ENCODE measurements around the gene PLCXD1.
A peak's percentile ranks its signal among the peaks of the same experiment; 100 is the strongest.
"Not testable (repeated sequence)": the region's sequence is repeated elsewhere in the genome, so short reads cannot be mapped to it uniquely, and the experiment has no call there.

Gene PLCXD1

GRCh38 chrX:320126-320783 is 39.1 kb downstream of the PLCXD1 start:
- peak overlapping the region; percentile 100 for H3K9ac ChIP-seq (ENCODE audit: low read length)
- DNase-seq, result peak in 1 of 2 donors; percentile 25
- H2BK5ac ChIP-seq (ENCODE audit: low read depth, low read length, poor library complexity), result peak overlapping the region; percentile 98
- H3K4me2 ChIP-seq (ENCODE audit: low read length), result peak overlapping the region; percentile 96
- H2AFZ ChIP-seq (ENCODE audit: insufficient read depth, low read length, poor library complexity), result peak overlapping the region; percentile 11
- peak overlapping the region; percentile 100 for H3K4ac ChIP-seq (ENCODE audit: low read depth, low read length)
- H3K79me1 ChIP-seq (ENCODE audit: low read length), result peaks cover 15% of the 10 kb centered on the region
- H3K27me3 ChIP-seq (ENCODE audit: insufficient read depth, low read length), result no peaks in the 10 kb centered on the region
- peak overlapping the region; percentile 98 for H2BK120ac ChIP-seq (ENCODE audit: insufficient read depth, low read length, poor library complexity)
- H3K27ac ChIP-seq (ENCODE audit: low read depth, low read length), result peak overlapping the region; percentile 82
- peak overlapping the region; percentile 100 for H2AK5ac ChIP-seq (ENCODE audit: low read length)
- H3K4me3 ChIP-seq (ENCODE audit: low read depth, low read length), result peak overlapping the region; percentile 99
- WGBS (ENCODE audit: extremely low coverage, insufficient coverage, insufficient read length), result no CpG with 5 or more reads among the region's 24 CpGs
- peak overlapping the region; percentile 99 for H3K18ac ChIP-seq (ENCODE audit: low read length)
- peaks cover 0 to 10% of the 10 kb centered on the region in 2 experiments for H3K4me1 ChIP-seq (ENCODE audit: control insufficient read depth in 1 of 2, insufficient read depth in 2 of 2, low read length in 2 of 2)
- peak overlapping the region; percentile 76 for H3K23ac ChIP-seq (ENCODE audit: low read length)
- peak overlapping the region; percentile 62 for H2BK12ac ChIP-seq (ENCODE audit: low read length)
- peak overlapping the region; percentile 99 for H3K14ac ChIP-seq (ENCODE audit: low read length)
- H3K36me3 ChIP-seq (ENCODE audit: control insufficient read depth in 1 of 2, insufficient read depth in 2 of 2, low read length in 2 of 2), result peaks cover 12 to 13% of the 10 kb centered on the region in 2 experiments
- H3K79me2 ChIP-seq (ENCODE audit: control insufficient read depth, insufficient read depth, low read length, poor library complexity), result peaks cover 18% of the 10 kb centered on the region
- peaks cover 5% of the 10 kb centered on the region for H3K9me3 ChIP-seq (ENCODE audit: insufficient read depth, low read depth, low read length)
- peak overlapping the region; percentile 97 for H4K12ac ChIP-seq (ENCODE audit: low read depth, low read length)
- H4K91ac ChIP-seq (ENCODE audit: low read depth, low read length), result peak overlapping the region; percentile 99
- H4K8ac ChIP-seq (ENCODE audit: low read depth, low read length), result peak overlapping the region; percentile 86

- H3K4ac ChIP-seq (ENCODE audit: low read depth, low read length), result no peak overlapping the region
- no peak overlapping the region for H3K27ac ChIP-seq (ENCODE audit: low read depth, low read length)
- H3K9ac ChIP-seq (ENCODE audit: low read length), result no peak overlapping the region
- no peaks in the 10 kb centered on the region for H3K27me3 ChIP-seq (ENCODE audit: insufficient read depth, low read length)
- H2AFZ ChIP-seq (ENCODE audit: insufficient read depth, low read length, poor library complexity), result no peak overlapping the region
- peaks cover 3% of the 10 kb centered on the region for H3K9me3 ChIP-seq (ENCODE audit: insufficient read depth, low read depth, low read length)
- peaks cover 0 to 10% of the 10 kb centered on the region in 2 experiments for H3K4me1 ChIP-seq (ENCODE audit: control insufficient read depth in 1 of 2, insufficient read depth in 2 of 2, low read length in 2 of 2)
- no peaks in the 10 kb centered on the region for H3K36me3 ChIP-seq (ENCODE audit: control insufficient read depth in 1 of 2, insufficient read depth in 2 of 2, low read length in 2 of 2)
- H4K91ac ChIP-seq (ENCODE audit: low read depth, low read length), result peak overlapping the region; percentile 0
- H3K23ac ChIP-seq (ENCODE audit: low read length), result no peak overlapping the region
- no peak overlapping the region for H4K8ac ChIP-seq (ENCODE audit: low read depth, low read length)
- no peak overlapping the region for H3K14ac ChIP-seq (ENCODE audit: low read length)
- H2AK5ac ChIP-seq (ENCODE audit: low read length), result no peak overlapping the region
- H3K18ac ChIP-seq (ENCODE audit: low read length), result no peak overlapping the region
- no peak overlapping the region for H2BK12ac ChIP-seq (ENCODE audit: low read length)
- no peak overlapping the region for H4K12ac ChIP-seq (ENCODE audit: low read depth, low read length)
- no peak overlapping the region for H2BK120ac ChIP-seq (ENCODE audit: insufficient read depth, low read length, poor library complexity)
- H3K79me2 ChIP-seq (ENCODE audit: control insufficient read depth, insufficient read depth, low read length, poor library complexity), result peaks cover 16% of the 10 kb centered on the region
- DNase-seq, result peak; percentile 72 to 73
- no peak overlapping the region for H3K4me3 ChIP-seq (ENCODE audit: low read depth, low read length)
- H3K79me1 ChIP-seq (ENCODE audit: low read length), result peaks cover 12% of the 10 kb centered on the region
- no CpG with 5 or more reads among the region's 38 CpGs for WGBS (ENCODE audit: extremely low coverage, insufficient coverage, insufficient read length)
- no peak overlapping the region for H3K4me2 ChIP-seq (ENCODE audit: low read length)
- no peak overlapping the region for H2BK5ac ChIP-seq (ENCODE audit: low read depth, low read length, poor library complexity)
Observed at GRCh38 chrX:323721-324628, 42.8 kb downstream of the PLCXD1 start.

DNA sequence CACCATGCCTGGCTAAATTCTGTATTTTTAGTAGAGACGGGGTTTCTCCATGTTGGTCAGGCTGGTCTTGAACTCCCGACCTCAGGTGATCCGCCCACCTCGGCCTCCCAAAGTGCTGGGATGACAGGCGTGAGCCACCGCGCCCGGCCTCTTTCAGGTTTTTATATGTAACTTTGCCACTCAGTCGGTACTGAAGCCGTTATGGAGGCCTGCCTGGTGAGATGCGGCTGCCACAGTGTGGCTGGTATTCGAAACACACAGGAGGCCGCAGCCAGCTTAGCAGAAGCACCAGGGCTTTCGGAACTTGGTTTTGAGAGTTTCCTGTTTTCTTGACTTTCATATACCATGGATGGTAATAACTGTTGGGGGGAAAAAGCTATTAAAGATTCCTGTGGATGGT is 43.5 kb downstream of the PLCXD1 start:
- not testable (repeated sequence) for H3K36me3 ChIP-seq (ENCODE audit: control insufficient read depth in 1 of 2, insufficient read depth in 2 of 2, low read length in 2 of 2); H2BK12ac ChIP-seq (ENCODE audit: low read length); H3K4me2 ChIP-seq (ENCODE audit: low read length); H2BK120ac ChIP-seq (ENCODE audit: insufficient read depth, low read length, poor library complexity); H3K23ac ChIP-seq (ENCODE audit: low read length); H2BK5ac ChIP-seq (ENCODE audit: low read depth, low read length, poor library complexity); H3K4me1 ChIP-seq (ENCODE audit: control insufficient read depth in 1 of 2, insufficient read depth in 2 of 2, low read length in 2 of 2); H4K12ac ChIP-seq (ENCODE audit: low read depth, low read length); H3K79me2 ChIP-seq (ENCODE audit: control insufficient read depth, insufficient read depth, low read length, poor library complexity); H4K8ac ChIP-seq (ENCODE audit: low read depth, low read length); H3K14ac ChIP-seq (ENCODE audit: low read length); H3K9ac ChIP-seq (ENCODE audit: low read length); H3K79me1 ChIP-seq (ENCODE audit: low read length); H3K18ac ChIP-seq (ENCODE audit: low read length); DNase-seq; H2AK5ac ChIP-seq (ENCODE audit: low read length); H3K4ac ChIP-seq (ENCODE audit: low read depth, low read length); H3K27ac ChIP-seq (ENCODE audit: low read depth, low read length); H4K91ac ChIP-seq (ENCODE audit: low read depth, low read length); H3K27me3 ChIP-seq (ENCODE audit: insufficient read depth, low read length); H3K9me3 ChIP-seq (ENCODE audit: insufficient read depth, low read depth, low read length); H2AFZ ChIP-seq (ENCODE audit: insufficient read depth, low read length, poor library complexity); H3K4me3 ChIP-seq (ENCODE audit: low read depth, low read length)
- WGBS (ENCODE audit: extremely low coverage, insufficient coverage, insufficient read length), result no CpG with 5 or more reads among the region's 14 CpGs

GRCh38 chrX:327660-328126 is 46.5 kb downstream of the PLCXD1 start:
- peaks cover 9 to 12% of the 10 kb centered on the region in 2 experiments for H3K4me1 ChIP-seq (ENCODE audit: control insufficient read depth in 1 of 2, insufficient read depth in 2 of 2, low read length in 2 of 2)
- H2BK120ac ChIP-seq (ENCODE audit: insufficient read depth, low read length, poor library complexity), result no peak overlapping the region
- peaks cover 3% of the 10 kb centered on the region for H3K9me3 ChIP-seq (ENCODE audit: insufficient read depth, low read depth, low read length)
- no CpG with 5 or more reads among the region's 33 CpGs for WGBS (ENCODE audit: extremely low coverage, insufficient coverage, insufficient read length)
- H3K4ac ChIP-seq (ENCODE audit: low read depth, low read length), result no peak overlapping the region
- H3K27me3 ChIP-seq (ENCODE audit: insufficient read depth, low read length), result no peaks in the 10 kb centered on the region
- H3K23ac ChIP-seq (ENCODE audit: low read length), result no peak overlapping the region
- H3K4me2 ChIP-seq (ENCODE audit: low read length), result no peak overlapping the region
- H2AK5ac ChIP-seq (ENCODE audit: low read length), result no peak overlapping the region
- no peak overlapping the region for H4K91ac ChIP-seq (ENCODE audit: low read depth, low read length)
- H3K79me1 ChIP-seq (ENCODE audit: low read length), result peaks cover 2% of the 10 kb centered on the region
- no peak overlapping the region for H4K12ac ChIP-seq (ENCODE audit: low read depth, low read length)
- H2BK12ac ChIP-seq (ENCODE audit: low read length), result no peak overlapping the region
- no peak overlapping the region for H3K14ac ChIP-seq (ENCODE audit: low read length)
- H3K18ac ChIP-seq (ENCODE audit: low read length), result no peak overlapping the region
- no peak overlapping the region for H3K9ac ChIP-seq (ENCODE audit: low read length)
- H3K79me2 ChIP-seq (ENCODE audit: control insufficient read depth, insufficient read depth, low read length, poor library complexity), result no peaks in the 10 kb centered on the region
- H4K8ac ChIP-seq (ENCODE audit: low read depth, low read length), result no peak overlapping the region
- no peak overlapping the region for H2BK5ac ChIP-seq (ENCODE audit: low read depth, low read length, poor library complexity)
- no peak overlapping the region for H2AFZ ChIP-seq (ENCODE audit: insufficient read depth, low read length, poor library complexity)
- DNase-seq, result no peak
- H3K27ac ChIP-seq (ENCODE audit: low read depth, low read length), result no peak overlapping the region
- H3K4me3 ChIP-seq (ENCODE audit: low read depth, low read length), result no peak overlapping the region
- peaks cover 2% of the 10 kb centered on the region in 2 experiments for H3K36me3 ChIP-seq (ENCODE audit: control insufficient read depth in 1 of 2, insufficient read depth in 2 of 2, low read length in 2 of 2)
